ENCODE measurements around the gene MXD4. TPM values are rescaled to one million over a fixed set of nuclear protein-coding genes. Genes with fewer than 3 reads are reported as not detected.

Gene MXD4
- total RNA-seq, 1 donor, result 44.9 TPM

- DNase-seq (ENCODE audit: low read depth), result no peak
- H3K4me3 ChIP-seq (ENCODE audit: low read depth, low read length), result no peak overlapping the region
- TF ChIP-seq CTCF (IDR thresholded peaks at IDR 0.05; ENCODE audit: insufficient read depth, low read depth, low read length), result no peak
These were observed 41.3 kb upstream of the MXD4 start for GRCh38 chr4:2303121-2303685.

- no peak for TF ChIP-seq CTCF (IDR thresholded peaks at IDR 0.05; ENCODE audit: insufficient read depth, low read depth, low read length)
- no peak overlapping the region for H3K4me3 ChIP-seq (ENCODE audit: low read depth, low read length)
- DNase-seq (ENCODE audit: low read depth), result no peak
These were observed 40.6 kb upstream of the MXD4 start for GRCh38 chr4:2302387-2303119.

GRCh38 chr4:2301806-2302205 is 39.9 kb upstream of the MXD4 start:
- no peak for TF ChIP-seq CTCF (IDR thresholded peaks at IDR 0.05; ENCODE audit: insufficient read depth, low read depth, low read length)
- no peak for DNase-seq (ENCODE audit: low read depth)
- H3K4me3 ChIP-seq (ENCODE audit: low read depth, low read length), result no peak overlapping the region

GRCh38 chr4:2301225-2301642 is 39.3 kb upstream of the MXD4 start:
- no peak for DNase-seq (ENCODE audit: low read depth)
- TF ChIP-seq CTCF (IDR thresholded peaks at IDR 0.05; ENCODE audit: insufficient read depth, low read depth, low read length), result no peak

GRCh38 chr4:2300431-2301224 is 38.7 kb upstream of the MXD4 start:
- no peak for TF ChIP-seq CTCF (IDR thresholded peaks at IDR 0.05; ENCODE audit: insufficient read depth, low read depth, low read length)
- no peak for DNase-seq (ENCODE audit: low read depth)
- H3K4me3 ChIP-seq (ENCODE audit: low read depth, low read length), result no peak overlapping the region

More at GRCh38 chr4:2301225-2301642, 39.3 kb upstream of the MXD4 start:
- H3K4me3 ChIP-seq (ENCODE audit: low read depth, low read length), result no peak overlapping the region

- no peak overlapping the region for H3K4me3 ChIP-seq (ENCODE audit: low read depth, low read length)
- no peak for TF ChIP-seq CTCF (IDR thresholded peaks at IDR 0.05; ENCODE audit: insufficient read depth, low read depth, low read length)
- DNase-seq (ENCODE audit: low read depth), result no peak
These were observed 37.9 kb upstream of the MXD4 start for GRCh38 chr4:2299794-2300193.

Measured in fibroblast of villous mesenchyme (primary cell).